ENCODE measurements around the gene LRRFIP1. TPM values are rescaled to one million over a fixed set of nuclear protein-coding genes. Genes with fewer than 3 reads are reported as not detected.

The LRRFIP1 gene
- total RNA-seq, 2 donors from 2014 or later, result 125 to 203 TPM

DNA sequence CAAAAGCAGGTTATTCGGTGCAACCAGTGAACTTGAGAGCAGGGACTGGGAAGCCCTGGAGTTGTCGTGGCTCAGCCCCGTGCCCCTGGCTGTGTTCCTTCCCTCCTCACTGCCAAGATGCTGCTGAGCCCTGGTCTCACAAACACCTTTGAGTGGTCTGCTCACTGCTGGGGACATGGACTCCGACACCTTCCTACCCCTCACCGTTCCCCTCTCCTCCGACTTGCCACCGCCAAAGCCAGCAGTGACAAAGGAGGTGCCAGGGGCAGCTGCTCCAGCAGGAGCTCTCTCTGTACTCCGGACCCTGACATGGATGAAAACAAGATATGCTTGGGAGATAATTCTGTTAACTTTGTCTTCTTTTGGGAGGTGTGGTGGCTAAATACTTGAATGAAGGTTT is 17.9 kb downstream of the LRRFIP1 start:
- no peak overlapping the region for H3K4me3 Mint-ChIP-seq
- H3K4me1 Mint-ChIP-seq (ENCODE audit: low read depth in 2 of 2), result peaks cover 0 to 6% of the 10 kb centered on the region in 2 donors
- H3K27ac Mint-ChIP-seq, result no peak overlapping the region
- no peak for ATAC-seq
- no peaks in the 10 kb centered on the region for H3K36me3 Mint-ChIP-seq
- peaks cover 8% of the 10 kb centered on the region in 2 donors for H3K27me3 Mint-ChIP-seq
- no peak for DNase-seq (ENCODE audit: low spot score)
- H3K9me3 Mint-ChIP-seq, result no peaks in the 10 kb centered on the region

DNA sequence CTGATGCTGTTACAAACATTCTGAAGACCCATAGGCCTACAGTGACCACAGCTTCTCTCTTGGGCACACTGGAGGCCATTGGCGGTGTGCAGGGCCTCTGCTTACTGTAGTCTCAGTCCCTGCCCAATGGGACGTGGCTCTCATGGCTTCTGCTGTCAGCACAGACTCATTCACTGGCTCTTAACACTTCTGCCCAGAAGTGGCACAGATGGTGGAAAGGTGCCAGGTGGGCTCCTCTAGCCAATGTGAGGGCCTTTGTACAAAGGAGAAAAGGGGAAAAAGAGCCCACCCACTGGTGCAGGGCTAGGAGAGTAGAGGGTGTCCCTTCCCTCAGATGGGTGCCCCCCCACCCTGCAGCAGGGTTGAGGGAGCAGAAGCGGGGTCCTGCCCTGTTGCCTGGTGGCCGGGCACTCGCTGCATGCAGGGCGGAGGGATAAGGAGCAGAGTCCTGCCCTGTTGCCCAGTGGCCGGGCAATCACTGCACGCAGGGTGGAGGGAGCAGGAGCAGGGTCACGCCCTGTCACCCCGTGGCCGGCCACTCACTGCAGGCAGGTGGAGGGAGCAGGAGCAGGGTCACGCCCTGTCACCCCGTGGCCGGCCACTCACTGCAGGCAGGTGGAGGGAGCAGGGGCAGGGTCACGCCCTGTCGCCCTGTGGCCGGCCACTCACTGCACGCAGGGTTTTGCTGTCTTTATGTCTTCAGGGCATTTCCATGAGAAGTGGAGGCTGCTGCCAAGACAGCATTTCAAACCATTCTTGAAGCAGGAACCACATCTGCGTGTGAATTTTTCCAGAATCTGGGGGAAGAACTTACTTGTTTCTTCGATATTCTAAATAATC is 20.0 kb downstream of the LRRFIP1 start:
- peaks cover 12 to 15% of the 10 kb centered on the region in 2 donors for H3K27me3 Mint-ChIP-seq
- H3K4me1 Mint-ChIP-seq (ENCODE audit: low read depth in 2 of 2), result peaks cover 0 to 10% of the 10 kb centered on the region in 2 donors
- DNase-seq (ENCODE audit: low spot score), result no peak
- no peak overlapping the region for H3K27ac Mint-ChIP-seq
- ATAC-seq, result peak in 1 of 2 donors; percentile 37
- H3K36me3 Mint-ChIP-seq, result no peaks in the 10 kb centered on the region
- no peaks in the 10 kb centered on the region for H3K9me3 Mint-ChIP-seq
- H3K4me3 Mint-ChIP-seq, result no peak overlapping the region

DNA sequence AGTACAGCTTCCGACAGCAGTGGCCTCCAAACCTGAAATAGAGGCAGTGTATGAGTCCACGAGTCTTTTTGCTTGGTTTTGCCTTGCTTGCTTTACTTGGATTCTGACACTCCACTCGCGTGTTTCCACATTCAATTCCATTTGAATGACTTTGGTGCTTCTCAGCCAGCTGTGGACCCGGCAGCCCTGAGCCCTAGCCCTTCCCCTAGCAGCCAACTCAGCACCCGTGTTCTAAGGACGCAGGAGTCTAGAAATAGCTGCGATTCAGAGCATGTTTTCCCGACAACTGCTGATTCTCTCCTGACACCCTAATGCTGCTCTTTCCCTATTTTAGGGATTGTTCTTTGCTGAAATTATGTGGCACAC is 20.6 kb downstream of the LRRFIP1 start:
- Mint-ChIP-seq H3K9me3 (no peaks in the 10 kb centered on the region), H3K27me3 (peaks cover 12 to 15% of the 10 kb centered on the region in 2 donors), H3K4me3 (no peak overlapping the region), H3K4me1 (ENCODE audit: low read depth in 2 of 2) (peaks cover 0 to 10% of the 10 kb centered on the region in 2 donors), H3K27ac (no peak overlapping the region), H3K36me3 (no peaks in the 10 kb centered on the region)
- no peak for ATAC-seq
- no peak for DNase-seq (ENCODE audit: low spot score)

DNA sequence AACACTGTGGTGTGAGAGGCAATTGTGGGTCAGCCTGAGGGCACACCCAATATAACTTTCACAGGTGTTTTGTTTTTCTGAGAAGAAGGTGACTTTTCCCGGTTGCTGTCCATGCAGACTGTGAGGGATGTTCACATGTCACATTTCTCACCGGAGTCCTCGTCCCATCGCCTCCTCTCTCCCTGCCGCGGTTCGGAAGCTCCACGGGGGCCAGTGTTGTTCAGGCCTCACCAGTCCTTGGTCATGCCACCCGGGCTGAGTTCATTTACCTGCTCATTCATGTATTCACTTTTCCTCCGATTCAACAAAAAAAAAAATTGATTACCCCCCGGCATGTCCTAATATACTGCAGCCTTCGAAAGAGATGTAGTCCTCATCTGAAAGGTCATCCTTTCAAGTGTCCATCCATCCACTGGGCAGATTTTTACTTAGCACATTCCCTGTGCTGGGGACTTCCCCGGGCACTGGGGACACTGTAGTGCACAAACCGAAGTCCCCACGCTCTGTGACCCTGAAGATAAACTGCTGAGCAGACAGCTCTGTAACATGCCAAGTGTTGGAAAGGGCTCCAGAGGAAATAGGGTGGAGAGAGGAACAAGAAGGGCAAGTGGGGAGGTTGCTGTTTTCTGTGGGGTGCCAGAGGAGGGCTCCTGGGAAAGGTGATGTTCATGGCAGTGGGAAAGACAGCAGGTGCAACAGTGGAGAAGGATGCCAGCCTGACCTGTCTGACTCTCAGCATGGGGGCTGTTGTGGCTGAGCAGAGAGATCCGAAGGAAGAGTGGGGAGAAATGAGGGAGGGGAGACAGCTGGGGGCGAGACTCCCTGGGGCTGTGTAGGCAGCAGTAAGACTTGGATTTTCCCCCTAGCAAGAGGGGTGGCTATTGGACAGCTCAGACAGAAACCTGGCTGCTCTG is 22.4 kb downstream of the LRRFIP1 start:
- H3K4me3 Mint-ChIP-seq, result no peak overlapping the region
- H3K9me3 Mint-ChIP-seq, result no peaks in the 10 kb centered on the region
- peak overlapping the region in 1 of 2 donors; percentile 55 for H3K27ac Mint-ChIP-seq
- H3K27me3 Mint-ChIP-seq, result peaks cover 12 to 13% of the 10 kb centered on the region in 2 donors
- H3K36me3 Mint-ChIP-seq, result no peaks in the 10 kb centered on the region
- DNase-seq (ENCODE audit: low spot score) (no peak), ATAC-seq (no peak)
- H3K4me1 Mint-ChIP-seq (ENCODE audit: low read depth in 2 of 2), result peaks cover 0 to 12% of the 10 kb centered on the region in 2 donors

DNA sequence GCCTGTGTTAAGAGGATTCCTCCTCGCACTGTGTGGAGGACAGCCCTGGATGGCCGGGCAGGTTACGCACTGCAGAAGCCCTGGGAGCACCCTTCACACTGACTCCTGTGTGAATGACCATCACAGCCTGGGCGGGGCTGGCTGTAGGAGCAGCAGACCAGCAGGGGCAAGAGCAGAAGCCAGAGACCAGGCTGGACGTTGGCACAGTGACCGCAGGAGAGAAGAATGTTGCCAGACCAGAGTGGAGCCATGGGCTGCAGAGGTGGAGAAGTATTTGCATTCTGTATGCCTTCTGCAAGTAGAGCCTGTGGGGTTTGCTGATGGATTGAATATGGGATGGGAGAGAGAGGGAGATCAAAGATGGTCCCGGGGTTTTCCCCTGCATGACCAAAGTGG is 23.1 kb downstream of the LRRFIP1 start:
- no peak for DNase-seq (ENCODE audit: low spot score)
- no peak overlapping the region for H3K4me3 Mint-ChIP-seq
- H3K27ac Mint-ChIP-seq, result no peak overlapping the region
- no peak for ATAC-seq
- no peaks in the 10 kb centered on the region for H3K36me3 Mint-ChIP-seq
- H3K9me3 Mint-ChIP-seq, result no peaks in the 10 kb centered on the region
- H3K4me1 Mint-ChIP-seq (ENCODE audit: low read depth in 2 of 2), result peaks cover 1 to 16% of the 10 kb centered on the region in 2 donors
- H3K27me3 Mint-ChIP-seq, result peaks cover 12% of the 10 kb centered on the region in 2 donors

DNA sequence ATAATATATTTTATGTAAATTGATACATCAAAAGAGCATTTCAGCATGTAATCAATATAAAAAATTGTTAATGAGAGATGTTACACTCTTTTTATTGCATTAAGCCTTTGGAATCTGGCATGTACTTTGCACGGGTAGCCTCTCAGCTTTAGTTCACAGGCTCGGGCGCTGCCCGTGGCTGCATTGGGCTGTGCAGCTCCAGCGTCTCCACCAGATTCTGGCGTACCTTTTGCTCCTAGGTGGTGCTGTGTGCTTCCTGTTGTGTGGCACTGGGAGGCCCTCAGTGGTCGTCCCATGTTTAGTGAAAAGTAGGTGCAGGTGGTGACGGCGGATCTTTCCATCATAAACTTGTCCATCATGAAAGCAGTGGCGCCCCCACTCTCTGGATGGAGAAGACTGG is 24.4 kb downstream of the LRRFIP1 start:
- H3K9me3 Mint-ChIP-seq, result no peaks in the 10 kb centered on the region
- H3K4me3 Mint-ChIP-seq, result no peak overlapping the region
- ATAC-seq (no peak), DNase-seq (ENCODE audit: low spot score) (no peak)
- H3K4me1 Mint-ChIP-seq (ENCODE audit: low read depth in 2 of 2), result peaks cover 7 to 21% of the 10 kb centered on the region in 2 donors
- peaks cover 12 to 15% of the 10 kb centered on the region in 2 donors for H3K27me3 Mint-ChIP-seq
- H3K36me3 Mint-ChIP-seq, result no peaks in the 10 kb centered on the region
- no peak overlapping the region for H3K27ac Mint-ChIP-seq

DNA sequence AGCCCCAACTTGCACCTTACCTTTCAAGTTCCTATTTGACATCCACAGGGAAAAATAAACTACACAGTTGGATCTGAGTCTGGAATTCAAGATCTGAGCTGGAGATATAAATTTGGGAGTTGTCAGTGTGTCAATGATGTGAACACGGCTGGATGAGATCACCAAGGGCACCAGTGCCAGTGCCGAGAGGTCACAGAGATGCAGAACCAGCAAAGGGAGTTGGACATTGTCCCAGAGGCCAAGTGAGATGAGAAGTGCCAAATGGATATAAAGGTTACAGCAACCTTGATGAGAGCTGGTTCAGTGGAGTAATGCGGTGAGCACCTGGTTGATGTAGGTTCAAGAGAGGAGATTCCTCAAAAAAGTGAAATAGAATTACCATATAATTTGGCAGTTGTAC is 24.8 kb downstream of the LRRFIP1 start:
- no peak overlapping the region for H3K27ac Mint-ChIP-seq
- H3K36me3 Mint-ChIP-seq, result no peaks in the 10 kb centered on the region
- H3K27me3 Mint-ChIP-seq, result peaks cover 12 to 20% of the 10 kb centered on the region in 2 donors
- no peak for DNase-seq (ENCODE audit: low spot score)
- no peaks in the 10 kb centered on the region for H3K9me3 Mint-ChIP-seq
- ATAC-seq, result no peak
- peaks cover 10 to 19% of the 10 kb centered on the region in 2 donors for H3K4me1 Mint-ChIP-seq (ENCODE audit: low read depth in 2 of 2)
- H3K4me3 Mint-ChIP-seq, result no peak overlapping the region

DNA sequence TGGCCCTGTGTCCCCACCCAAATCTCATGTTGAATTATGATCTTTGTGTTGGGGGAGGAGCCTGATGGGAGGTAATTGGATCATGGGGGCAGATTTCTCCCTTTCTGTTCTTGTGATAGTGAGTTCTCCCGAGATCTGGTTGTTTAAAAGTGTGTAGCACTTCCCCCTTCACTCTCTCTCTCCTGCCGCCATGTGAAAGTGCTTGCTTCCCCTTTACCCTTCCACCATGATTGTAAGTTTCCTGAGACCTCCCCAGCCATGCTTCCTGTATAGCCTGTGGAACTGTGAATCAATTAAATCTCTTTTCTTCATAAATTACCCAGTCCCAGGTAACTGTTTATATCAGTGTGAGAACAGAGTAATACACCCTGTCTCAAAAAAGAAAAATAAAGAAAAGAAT is 25.5 kb downstream of the LRRFIP1 start:
- Mint-ChIP-seq H3K27me3 (peaks cover 12 to 26% of the 10 kb centered on the region in 2 donors), H3K36me3 (no peaks in the 10 kb centered on the region), H3K9me3 (no peaks in the 10 kb centered on the region), H3K4me1 (ENCODE audit: low read depth in 2 of 2) (peaks cover 10 to 19% of the 10 kb centered on the region in 2 donors), H3K27ac (no peak overlapping the region), H3K4me3 (no peak overlapping the region)
- no peak for ATAC-seq
- DNase-seq (ENCODE audit: low spot score), result no peak

DNA sequence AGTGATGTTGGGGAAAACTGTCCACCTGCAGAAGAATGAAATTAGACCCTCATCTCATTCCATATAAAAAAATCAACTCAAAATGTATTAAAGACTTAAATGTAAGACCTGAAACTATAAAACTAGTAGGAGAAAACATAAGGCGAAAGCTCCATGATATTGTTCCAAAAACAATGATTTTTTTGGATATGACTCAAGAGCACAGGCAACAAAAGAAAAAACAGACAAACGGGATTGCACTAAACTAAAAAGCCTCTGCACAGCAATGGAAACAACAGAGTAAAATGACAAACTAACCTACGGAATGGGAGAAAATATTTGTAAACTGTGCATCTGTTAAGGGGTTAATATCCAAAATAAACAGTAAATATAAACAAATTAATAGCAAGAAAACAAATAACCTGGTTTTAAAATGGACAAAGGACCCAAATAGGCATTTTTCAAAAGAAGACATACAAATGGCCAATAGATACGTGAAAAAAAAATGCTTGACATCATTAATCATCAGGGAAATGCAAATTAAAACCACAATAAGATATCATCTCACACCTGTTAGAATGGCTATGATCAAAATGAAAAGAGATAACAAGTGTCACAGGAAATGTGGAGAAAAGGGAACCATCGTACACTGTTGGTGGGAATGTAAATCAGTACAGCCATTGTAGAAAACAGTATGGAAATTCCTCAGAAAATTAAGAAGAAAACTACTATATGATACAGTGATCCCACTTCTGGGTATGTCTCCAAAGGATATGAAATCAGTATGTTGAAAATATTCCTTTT is 26.6 kb downstream of the LRRFIP1 start:
- peaks cover 12 to 28% of the 10 kb centered on the region in 2 donors for H3K27me3 Mint-ChIP-seq
- no peaks in the 10 kb centered on the region for H3K9me3 Mint-ChIP-seq
- ATAC-seq, result no peak
- H3K36me3 Mint-ChIP-seq, result no peaks in the 10 kb centered on the region
- no peak overlapping the region for H3K27ac Mint-ChIP-seq
- DNase-seq (ENCODE audit: low spot score), result no peak
- no peak overlapping the region for H3K4me3 Mint-ChIP-seq
- H3K4me1 Mint-ChIP-seq (ENCODE audit: low read depth in 2 of 2), result peaks cover 10 to 19% of the 10 kb centered on the region in 2 donors

DNA sequence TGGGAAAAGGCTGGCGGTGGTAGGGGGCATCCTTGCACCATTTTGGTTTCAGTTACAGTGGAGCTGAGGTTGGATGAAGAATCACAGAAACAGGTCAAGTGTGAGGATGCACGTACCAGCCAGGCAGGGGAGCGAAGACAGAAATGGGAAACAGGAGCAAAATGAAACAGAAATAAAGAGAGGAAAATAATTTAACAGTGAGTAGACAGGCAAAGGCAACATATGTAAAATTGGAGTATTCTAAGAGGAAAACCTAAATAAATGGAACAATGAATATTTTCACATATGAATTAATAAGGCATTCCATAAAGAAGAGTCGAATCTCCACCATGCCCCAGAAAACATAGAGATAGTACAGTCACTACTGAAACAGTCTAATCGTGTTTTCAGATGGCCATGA is 29.7 kb downstream of the LRRFIP1 start:
- peaks cover 10% of the 10 kb centered on the region in 2 donors for H3K4me1 Mint-ChIP-seq (ENCODE audit: low read depth in 2 of 2)
- ATAC-seq, result no peak
- no peak overlapping the region for H3K4me3 Mint-ChIP-seq
- no peaks in the 10 kb centered on the region for H3K9me3 Mint-ChIP-seq
- no peaks in the 10 kb centered on the region for H3K36me3 Mint-ChIP-seq
- no peak overlapping the region for H3K27ac Mint-ChIP-seq
- H3K27me3 Mint-ChIP-seq, result peaks cover 6 to 16% of the 10 kb centered on the region in 2 donors
- no peak for DNase-seq (ENCODE audit: low spot score)

DNA sequence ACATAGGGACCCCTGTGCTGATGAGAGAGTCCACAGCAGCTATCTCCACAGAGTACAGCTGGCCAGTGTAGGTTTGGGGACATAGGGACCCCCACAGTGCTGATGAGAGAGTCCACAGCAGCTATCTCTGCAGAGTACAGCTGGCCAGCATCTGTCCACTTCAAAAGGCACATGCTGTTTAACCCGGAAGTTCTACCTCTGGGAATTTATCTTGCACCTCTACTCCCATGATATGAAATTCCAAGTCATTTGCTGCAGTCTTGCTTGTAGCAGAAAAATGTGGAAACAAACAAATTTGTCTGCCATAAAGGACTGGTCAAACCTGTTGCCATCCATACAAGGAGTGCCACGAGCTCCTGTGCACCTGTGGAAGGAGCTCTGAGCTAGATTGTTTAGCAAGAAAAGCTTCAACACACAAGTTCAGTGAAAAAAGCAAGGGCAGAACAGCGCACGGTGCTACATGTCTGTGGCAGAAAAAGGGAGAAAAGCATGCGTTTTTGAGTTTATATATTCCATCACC is 33.1 kb downstream of the LRRFIP1 start:
- Mint-ChIP-seq H3K9me3 (no peaks in the 10 kb centered on the region), H3K4me1 (ENCODE audit: low read depth in 2 of 2) (peaks cover 14 to 20% of the 10 kb centered on the region in 2 donors), H3K27ac (no peak overlapping the region), H3K4me3 (no peak overlapping the region), H3K27me3 (peaks cover 9 to 16% of the 10 kb centered on the region in 2 donors), H3K36me3 (no peaks in the 10 kb centered on the region)
- no peak for ATAC-seq
- DNase-seq (ENCODE audit: low spot score), result no peak

DNA sequence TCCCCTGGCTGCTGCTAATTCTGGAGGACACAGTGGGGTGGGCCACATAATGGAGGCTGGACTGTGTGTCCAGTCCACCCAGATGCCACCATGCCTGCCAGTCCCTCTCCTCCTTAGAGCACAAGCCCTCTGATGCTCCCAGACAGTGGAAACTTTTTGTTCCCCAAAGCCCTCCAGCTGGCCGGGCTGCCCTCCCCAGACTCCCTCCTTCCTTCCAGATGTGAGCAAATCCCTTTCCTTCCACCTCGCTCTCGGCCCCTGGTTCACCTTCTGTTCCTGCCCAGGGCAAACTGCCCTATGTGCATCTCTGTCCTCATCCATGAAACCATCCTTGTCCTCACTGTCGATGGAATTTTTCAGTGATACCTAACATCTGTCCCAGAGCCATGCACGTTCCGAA is 33.9 kb downstream of the LRRFIP1 start:
- no peaks in the 10 kb centered on the region for H3K36me3 Mint-ChIP-seq
- no peak for DNase-seq (ENCODE audit: low spot score)
- H3K4me3 Mint-ChIP-seq, result no peak overlapping the region
- H3K4me1 Mint-ChIP-seq (ENCODE audit: low read depth in 2 of 2), result peaks cover 8 to 15% of the 10 kb centered on the region in 2 donors
- peaks cover 9 to 17% of the 10 kb centered on the region in 2 donors for H3K27me3 Mint-ChIP-seq
- H3K9me3 Mint-ChIP-seq, result no peaks in the 10 kb centered on the region
- H3K27ac Mint-ChIP-seq, result no peak overlapping the region
- ATAC-seq, result no peak

DNA sequence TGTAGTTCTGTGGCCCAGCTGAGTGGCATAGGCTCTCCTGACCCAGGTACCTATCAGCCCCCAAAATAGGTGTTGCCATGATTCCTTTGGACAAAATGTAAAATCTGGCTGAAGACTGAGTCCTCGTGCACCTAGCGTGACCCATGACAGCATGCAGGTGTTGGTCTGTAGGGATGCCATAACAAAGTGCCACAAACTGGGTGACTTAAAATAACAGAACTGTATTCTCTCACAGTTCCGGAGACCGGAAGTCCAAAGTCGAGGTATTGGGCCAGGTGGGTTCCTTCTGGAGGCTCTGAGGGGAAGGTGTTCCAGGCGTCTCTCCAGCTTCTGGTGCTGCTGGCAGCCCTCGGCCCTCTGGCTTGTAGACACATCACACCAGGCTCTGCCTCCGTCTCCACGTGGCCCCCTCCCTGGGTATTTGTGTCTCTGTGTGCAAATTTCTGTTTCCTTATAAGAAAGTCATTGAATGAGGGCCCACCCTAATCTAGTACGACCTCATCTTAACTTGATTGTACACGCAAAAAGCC is 34.5 kb downstream of the LRRFIP1 start:
- no peaks in the 10 kb centered on the region for H3K36me3 Mint-ChIP-seq
- ATAC-seq (no peak), DNase-seq (ENCODE audit: low spot score) (no peak)
- H3K9me3 Mint-ChIP-seq, result no peaks in the 10 kb centered on the region
- peaks cover 9 to 18% of the 10 kb centered on the region in 2 donors for H3K27me3 Mint-ChIP-seq
- H3K4me1 Mint-ChIP-seq (ENCODE audit: low read depth in 2 of 2), result peaks cover 11 to 19% of the 10 kb centered on the region in 2 donors
- no peak overlapping the region for H3K27ac Mint-ChIP-seq
- H3K4me3 Mint-ChIP-seq, result no peak overlapping the region
